HPDE6-E6E7 (cell line): ENCODE data around the gene CCDC18.
"Not testable (repeated sequence)": the region's sequence is repeated elsewhere in the genome, so short reads cannot be mapped to it uniquely, and the experiment has no call there.

ENCODE experiments used
- DNase-seq: peaks from one replicate; pipeline ENCODE4 v3.0.0; 2011; ENCODE audit warnings: missing footprints; ENCODE audit errors: extremely low spot score

Gene CCDC18

DNA sequence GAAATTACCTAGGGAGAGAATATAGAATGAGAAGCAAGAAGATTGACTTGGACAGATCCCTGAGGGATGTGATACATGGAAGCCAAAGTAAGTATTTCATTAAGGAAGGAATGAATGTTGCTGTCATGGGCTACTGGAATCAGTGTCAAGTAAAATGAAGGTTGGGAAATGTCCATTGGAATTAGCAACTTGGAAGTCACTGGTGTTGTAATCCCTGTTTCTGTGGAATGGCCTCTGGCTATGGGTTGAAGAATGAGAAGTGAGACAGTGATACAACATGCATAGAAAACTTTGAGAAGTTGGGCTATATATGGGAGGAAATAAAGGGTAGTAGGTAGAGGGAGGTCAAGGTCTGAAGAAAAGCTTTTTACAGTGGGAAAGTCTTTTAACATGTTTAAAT is 54.7 kb downstream of the CCDC18 start:
- DNase-seq = no peak

DNA sequence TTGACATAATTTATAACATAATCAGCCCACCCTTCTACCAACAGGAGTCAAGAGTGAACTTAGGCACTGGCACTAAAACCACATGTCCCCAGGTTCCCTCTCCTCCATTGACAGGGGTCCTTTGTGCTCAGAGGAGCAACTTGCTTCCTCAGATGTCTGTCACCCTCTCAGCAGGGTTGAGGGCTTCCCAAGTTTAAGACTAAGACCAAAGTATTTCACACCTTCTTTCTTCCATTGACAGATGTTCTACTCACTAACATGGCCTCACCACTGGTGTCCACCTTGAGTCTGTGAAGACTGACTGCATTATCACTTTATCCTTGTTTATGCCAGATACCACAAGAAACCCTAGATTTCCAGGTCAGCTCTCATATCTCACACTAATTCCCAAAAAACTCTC is 56.5 kb downstream of the CCDC18 start:
- no peak for DNase-seq

DNA sequence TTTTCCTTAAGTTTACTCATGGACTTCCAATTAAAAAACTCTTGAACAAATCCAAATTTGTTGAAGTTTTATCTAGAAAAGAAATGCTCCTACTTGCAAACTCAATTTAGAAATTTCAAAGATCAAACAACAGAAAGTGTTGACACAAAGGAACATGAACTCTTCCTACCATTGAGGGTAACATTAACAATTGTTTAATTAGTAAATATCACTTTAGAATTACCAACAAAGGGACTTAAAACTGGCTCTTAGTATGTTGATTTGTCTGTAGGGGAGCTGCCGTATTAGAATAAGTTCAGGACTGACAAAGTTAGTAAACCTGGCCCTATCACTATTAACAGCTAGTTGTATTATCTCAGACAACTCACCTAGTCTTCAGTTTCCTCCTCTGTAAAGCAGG is 57.9 kb downstream of the CCDC18 start:
- DNase-seq = no peak

DNA sequence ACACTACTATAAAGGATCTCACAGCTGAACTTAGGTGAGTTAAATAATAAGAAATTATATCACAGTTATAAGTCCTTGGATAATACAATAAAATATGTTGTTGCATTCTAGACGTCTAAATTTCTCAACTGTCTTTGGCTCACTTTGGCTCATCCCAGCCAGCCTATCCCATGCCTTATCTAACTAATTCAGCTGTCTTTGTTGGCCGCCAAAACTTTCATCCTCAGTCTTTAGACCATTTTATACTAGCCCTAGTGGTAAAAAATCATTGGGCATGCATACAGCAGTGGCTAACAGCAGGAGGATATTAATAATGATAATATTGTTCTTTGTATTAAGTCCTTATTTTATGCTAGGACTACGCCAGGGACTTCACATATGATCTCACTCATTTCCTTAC is 59.3 kb downstream of the CCDC18 start:
- no peak for DNase-seq

DNA sequence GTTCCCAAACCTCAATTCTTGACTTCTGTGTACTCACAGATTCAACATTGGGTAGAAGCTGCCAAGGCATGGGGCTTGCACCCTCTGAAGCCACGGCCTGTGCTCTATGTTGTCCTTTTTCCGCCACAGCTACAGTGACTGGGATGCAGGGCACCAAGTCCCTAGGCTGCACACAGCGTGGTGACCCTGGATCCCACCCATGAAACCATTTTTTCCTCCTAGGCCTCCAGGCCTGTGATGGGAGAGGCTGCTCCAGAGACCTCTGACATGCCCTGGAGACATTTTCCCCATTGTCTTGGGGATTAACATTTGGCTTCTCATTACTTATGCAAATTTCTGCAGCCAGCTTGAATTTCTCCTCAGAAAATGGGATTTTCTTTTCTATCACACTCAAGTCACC is 62.7 kb downstream of the CCDC18 start:
- DNase-seq = not testable (repeated sequence)

DNA sequence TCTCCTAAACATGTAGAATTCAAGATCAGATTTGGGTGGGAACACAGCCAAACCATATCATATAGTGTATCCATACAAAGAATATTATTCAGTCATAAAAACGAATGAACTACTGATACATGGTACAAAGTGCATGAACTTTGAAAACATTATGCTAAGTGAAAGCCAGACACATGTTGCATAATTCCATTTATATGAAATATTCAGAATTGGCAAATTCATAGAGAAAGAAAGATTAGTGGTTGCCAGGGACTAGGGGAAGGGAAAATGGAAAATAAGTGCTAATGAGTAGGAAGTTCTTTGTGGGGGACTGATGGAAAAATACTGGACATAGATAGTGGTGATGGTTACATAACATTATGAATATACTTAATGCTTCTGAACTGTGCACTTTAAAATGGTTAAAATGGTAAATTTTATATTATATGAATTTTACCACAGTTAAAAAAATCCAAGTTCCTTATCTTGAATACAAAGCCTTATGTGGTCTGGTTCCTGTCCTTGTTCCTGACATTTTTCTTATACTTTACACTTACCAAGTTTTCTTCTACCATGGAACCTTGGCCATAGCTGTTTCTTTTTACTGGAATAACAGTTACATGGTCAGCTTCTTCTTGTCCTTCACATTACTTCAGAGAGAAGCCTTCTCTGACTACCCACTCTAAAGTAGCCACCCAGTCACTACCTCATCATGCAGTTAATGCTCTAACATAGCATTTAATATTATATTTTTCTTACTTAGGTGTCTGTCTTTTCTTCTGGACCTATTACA is 64.0 kb downstream of the CCDC18 start:
- DNase-seq = no peak

DNA sequence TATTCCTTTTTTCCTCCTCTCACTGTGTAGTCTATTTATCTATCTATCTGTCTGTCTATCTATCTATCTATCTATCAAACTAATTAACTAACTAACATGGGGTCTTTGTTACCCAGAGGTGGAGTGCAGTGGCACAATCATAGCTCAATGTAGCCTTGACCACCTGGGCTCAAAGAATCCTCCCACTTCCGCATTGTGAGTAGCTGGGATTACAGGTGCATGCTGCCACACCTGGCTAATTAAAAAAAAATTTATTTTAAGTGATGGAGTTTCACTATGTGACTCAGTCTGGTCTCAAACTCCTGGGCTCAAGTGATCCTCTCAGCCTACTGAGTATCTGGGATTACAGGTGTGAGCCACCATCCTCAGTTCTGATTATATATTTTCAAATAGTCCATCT is 71.4 kb downstream of the CCDC18 start:
- DNase-seq = no peak

DNA sequence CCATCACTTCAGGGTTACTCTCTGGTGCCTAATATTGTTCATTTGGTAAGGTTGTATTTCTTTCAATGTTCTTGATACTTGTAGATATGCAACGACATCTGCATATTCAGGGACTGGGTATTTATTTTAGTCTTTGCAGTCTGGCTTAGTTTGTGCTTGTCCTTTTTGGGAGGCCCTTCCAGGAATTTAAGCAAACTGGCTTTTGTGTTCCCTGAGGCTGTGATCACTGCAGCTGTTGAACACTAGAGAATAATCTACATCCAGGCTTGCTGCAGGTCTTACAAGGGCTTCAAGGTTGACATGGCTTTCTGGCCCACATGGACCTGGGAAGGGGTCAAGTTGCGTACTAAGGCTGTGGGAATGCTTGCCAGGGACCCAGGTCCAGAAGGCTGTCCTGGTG is 72.1 kb downstream of the CCDC18 start:
- DNase-seq = no peak

DNA sequence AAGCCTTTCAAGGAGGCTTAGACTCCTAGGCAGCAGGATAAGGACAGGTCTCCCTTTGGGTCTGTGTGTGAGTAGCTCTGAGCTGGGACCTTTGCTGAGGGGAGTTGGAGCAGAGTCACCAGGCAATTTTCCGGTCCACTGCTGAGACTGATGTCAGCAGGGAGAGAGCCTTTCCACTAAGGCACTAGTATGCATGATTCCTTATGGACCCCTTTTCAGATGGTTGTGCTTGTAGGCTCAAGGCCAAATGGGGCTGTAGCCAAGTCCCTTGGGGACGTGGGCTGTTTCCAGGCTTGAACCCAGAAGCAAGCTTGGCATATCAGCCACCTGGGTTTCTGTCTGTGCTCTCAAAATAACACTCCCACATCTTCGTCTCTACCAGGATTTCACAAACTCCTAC is 73.0 kb downstream of the CCDC18 start:
- DNase-seq = no peak

DNA sequence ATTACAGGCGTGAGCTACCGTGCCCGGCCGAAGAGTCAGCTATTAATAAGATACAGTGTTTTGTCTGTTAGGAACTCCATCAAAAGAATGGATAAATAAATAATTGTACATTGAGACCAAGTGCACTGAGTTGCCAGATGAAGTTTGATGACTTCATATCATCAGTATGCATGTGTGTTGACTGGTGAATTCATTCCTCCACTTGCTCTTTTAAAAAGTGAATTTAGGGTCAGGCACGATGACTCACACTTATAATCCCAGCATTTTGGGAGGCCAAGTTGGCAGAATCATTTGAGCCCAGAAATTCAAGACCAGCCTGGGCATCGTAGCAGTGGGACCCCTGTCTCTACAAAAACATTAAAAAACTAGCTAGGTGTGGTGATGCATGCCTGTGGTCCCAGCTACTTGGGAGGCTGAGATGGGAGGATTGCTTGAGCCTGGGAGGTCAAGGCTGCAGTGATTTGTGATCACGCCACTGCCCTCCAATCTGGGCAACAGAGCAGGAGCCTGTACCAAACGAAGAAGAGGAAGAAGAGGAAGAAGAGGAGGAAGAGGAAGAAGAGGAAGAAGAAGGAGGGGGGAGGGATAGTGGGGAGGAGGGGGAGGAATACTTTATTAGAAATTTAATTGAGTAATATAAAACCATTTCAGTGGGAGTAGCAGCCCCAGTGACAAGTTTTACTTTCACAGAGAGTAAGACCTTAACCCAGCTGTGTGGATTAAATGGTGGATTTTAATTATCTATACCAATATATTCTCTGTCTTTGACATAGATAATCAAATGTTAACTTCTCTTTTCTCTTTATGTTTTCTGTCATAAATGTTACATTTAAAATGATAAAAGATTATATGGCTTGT is 74.9 kb downstream of the CCDC18 start:
- DNase-seq = peak; percentile 13

DNA sequence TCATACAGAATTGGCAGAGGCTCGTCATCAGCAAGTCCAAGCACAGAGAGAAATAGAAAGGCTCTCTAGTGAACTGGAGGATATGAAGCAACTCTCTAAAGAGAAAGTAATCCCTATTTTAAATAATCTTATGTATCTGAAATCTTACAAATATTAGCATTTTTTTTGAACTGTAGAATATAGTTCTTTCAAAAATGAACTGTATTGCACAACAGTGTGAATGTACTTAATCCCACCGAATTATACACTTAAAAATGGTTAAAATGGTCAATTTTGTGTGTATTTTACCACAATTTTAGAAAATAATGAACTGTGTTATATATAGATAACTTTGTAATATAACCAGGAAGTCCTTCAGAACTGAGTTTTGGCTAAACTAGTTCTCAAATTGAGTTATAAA is 75.9 kb downstream of the CCDC18 start:
- DNase-seq = no peak

DNA sequence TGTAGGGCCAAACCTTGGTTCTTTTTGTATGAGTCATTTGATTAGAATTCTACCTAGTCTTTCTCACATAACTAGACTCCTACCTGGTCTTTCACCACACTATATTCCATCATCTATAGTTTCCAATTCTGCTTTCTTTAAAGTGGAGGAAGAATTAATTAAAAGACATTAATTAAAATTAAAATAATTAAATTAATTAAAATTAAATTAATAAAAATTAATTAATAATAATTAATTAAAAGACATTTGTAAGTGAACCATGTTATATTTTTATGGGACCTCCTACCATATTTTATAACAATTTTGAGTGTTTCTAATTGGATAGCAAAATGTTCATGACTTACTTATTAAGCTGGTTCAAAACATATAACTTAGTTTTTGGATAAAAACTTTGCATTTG is 77.4 kb downstream of the CCDC18 start:
- no peak for DNase-seq

DNA sequence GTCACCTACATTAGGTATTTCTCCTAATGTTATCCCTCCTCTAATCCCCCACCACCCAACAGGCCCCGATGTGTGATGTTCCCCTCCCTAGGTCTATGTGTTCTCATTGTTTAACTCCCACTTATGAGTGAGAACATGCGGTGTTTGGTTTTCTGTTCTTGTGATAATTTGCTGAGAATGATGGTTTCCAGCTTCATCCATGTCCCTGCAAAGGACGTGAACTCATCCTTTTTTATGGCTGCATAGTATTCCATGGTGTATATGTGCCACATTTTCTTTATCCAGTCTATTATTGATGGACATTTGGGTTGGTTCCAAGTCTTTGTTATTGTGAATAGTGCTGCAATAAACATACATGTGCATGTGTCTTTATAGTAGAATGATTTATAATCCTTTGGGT is 80.2 kb downstream of the CCDC18 start:
- DNase-seq = not testable (repeated sequence)

DNA sequence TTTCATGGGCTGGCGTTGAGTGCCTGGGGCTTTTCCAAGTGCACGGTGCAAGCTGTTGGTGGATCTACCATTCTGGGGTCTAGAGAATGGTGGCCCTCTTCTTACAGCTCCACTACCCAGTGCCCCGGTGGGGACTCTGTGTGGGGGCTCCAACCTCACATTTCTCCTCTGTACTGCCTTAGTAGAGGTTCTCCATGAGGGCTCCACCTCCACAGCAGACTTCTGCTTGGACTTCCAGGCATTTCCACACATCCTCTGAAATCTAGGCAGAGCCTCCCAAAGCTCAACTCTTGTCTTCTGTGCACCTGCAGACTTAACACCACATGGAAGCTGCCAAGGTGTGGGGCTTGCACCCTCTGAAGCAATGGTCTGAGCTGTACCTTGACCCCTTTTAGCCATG is 82.1 kb downstream of the CCDC18 start:
- DNase-seq = no peak

DNA sequence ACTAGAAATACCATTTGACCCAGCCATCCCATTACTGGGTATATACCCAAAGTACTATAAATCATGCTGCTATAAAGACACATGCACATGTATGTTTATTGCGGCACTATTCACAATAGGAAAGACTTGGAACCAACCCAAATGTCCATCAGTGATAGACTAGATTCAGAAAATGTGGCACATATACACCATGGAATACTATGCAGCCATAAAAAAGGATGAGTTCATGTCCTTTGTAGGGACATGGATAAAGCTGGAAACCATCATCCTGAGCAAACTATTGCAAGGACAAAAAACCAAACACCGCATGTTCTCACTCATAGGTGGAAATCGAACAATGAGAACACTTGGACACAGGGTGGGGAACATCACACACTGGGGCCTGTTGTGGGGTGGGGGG is 88.4 kb downstream of the CCDC18 start:
- DNase-seq = not testable (repeated sequence)

DNA sequence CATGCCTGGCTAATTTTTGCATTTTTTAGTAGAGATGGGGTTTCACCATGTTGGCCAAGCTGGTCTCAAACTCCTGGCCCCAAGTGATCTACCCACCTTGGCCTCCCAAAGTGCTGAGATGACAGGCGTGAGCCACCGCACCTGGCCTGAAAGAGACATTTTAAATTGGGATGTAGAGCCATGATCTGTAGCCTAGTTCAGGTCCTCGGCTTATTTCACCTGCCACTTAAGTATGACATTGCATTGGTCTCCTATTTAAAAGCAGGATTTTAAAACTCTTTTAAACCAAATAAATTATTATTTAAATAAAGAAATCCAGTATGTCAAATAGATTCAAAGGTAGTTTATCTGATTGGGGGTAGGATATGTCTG is 94.7 kb downstream of the CCDC18 start:
- not testable (repeated sequence) for DNase-seq

DNA sequence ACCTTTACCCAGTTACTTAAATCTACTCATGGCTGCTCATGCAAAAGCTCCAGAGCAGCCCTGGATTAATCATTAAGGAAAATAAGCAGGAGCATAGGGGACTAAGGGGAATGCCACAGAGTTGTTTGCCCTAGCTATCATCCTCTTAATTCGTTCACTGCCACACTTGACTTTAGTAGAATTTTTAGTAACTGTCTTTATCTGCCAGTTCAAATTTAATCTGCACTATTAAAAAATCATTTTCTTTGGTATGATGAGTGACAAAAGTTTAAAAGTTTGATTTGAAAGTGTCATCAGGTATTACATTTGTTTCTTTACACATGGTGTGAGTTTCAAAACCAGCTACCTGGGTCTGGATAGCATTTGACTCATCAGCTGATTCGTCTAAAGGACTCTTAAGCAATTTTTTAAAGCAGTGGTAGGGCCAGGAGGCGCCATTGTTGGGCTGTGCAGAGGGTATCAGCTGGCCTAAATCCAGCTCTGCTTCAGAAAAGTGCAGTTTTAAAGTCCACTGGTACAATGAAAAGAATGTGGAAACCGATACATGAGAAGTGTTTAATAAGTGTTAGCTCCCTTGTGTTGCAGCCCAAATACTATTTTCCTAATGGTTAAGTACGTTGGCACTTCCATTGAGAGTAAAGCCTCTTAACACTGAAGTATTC is 95.2 kb downstream of the CCDC18 start:
- DNase-seq = no peak

DNA sequence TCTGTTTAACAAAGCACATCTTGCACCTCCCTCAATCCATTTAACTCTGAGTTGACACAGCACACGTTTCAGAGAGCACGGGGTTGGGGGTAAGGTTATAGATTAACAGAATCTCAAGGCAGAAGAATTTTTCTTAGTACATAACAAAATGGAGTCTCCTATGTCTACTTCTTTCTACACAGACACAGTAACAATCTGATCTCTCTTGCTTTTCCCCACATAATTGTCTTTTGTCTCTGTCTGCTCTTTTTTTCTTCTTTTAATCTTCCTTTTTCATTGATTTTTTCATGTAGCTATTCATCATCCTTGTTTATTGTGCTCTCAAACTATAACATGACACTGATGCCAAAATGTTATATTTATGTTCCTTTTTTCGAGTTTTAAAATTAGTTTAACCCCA is 97.0 kb downstream of the CCDC18 start:
- not testable (repeated sequence) for DNase-seq

DNA sequence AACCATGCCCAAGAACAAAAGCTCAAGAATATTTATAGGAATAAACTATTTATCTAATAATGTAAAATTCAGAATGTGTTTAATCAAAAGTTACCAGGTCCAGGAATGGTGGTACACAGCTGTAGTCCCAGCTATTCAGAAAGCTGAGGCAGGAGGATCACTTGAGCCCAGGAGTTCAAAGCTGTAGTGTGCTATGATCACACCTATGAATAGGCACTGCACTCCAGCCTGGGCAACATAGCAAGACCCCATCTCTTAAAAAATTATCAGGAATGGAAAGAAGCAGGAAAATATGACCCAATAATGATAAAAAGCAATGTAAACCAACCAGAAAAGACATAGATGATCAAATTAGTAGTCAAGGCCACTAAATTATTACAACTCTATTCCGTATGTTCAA is 103.0 kb downstream of the CCDC18 start:
- DNase-seq = no peak

DNA sequence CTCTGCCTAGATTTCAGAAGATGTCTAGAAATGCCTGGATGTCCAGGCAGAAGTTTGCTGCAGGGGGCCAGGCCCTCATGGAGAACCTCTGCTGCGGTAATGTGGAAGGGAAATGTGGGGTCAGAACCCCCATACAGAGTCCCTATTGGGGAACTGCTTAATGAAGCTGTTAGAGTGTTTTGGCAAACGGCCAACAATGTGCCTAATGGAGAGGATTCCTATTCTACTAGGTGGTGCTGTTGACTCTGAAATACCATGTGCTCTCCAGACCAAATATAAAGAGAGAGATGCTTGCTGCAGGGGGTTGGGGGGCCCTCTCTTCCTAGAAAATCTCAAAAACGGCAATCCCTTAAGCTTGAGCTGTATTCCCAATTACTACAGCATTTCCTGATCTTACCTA is 108.0 kb downstream of the CCDC18 start:
- no peak for DNase-seq

DNA sequence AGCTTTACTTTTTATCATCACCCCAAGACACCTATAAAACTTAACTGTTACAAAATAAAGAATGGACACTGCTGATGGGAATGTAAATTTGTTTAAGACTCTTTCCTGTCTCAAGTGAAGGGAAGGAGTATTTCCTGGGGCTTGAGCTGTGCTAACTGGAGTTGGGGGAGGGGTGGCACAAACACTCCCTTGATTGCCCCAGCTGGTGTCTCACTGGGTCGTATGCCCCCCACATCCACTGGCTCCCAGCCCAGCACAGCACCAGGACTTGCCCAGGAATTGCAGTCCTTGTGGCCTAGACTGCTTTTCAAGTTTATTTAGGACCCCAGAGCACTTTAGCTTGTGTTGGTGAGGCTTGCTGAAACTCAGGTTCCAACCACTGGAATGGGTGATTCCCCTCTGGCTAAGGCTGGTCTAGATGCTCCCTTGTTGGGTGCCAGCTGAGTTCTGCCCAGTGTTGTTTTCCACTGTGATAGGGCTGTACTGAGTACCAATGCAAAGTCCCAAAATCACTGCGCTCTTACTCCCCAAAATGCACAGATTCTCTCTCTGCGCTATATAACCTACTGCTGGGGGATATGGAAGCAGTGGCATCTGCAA is 116.1 kb downstream of the CCDC18 start:
- no peak for DNase-seq

DNA sequence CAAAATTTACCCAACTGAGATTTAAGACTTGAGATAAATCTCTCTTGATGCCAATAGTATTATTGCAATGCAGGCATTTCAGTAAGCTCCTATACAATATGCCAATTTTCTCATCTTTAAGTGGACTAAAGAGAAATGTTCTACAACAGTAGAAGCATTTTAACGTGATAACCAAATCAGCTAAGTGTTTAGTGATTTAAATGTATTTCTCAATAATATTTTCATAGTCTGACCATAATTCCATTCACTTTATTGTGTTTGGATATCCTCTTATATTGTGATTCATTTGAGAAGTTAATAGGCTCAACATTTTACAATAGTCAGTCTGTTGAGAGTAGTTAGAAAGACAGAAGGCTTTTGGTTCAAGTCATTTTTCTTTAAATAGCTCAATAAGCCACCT is 120.6 kb downstream of the CCDC18 start:
- DNase-seq = no peak
